ENCODE data around the gene CKAP5.

CKAP5 gene

DNA sequence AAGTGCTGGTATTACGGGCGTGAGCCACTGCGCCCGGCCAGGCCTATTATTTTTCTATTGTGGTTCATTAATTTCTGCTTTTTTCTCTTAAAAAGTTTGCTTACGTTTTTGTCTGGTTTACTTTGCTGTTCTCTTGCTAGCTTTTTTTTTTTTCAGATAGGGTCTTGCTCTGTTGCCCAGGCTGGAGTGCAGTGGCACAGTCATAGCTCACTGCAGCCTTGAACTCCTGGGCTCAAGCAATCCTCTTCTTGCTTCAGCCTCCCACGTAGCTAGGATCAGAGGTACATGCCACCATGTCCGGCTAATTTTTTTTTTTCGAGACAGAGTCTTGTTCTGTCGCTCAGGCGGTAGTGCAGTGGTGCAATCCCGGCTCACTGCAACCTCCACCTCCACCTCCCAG is 108.4 kb downstream of the CKAP5 start:
- TF ChIP-seq CTCF (conservative IDR thresholded peaks at IDR 0.05), result no peak
- H3K27ac ChIP-seq, result no peak overlapping the region

- no peak for TF ChIP-seq CTCF (conservative IDR thresholded peaks at IDR 0.05)
Measured at GRCh38 chr11:46736615-46737014, 109.5 kb downstream of the CKAP5 start.

GRCh38 chr11:46736146-46736545 is 109.9 kb downstream of the CKAP5 start:
- no peak for TF ChIP-seq CTCF (conservative IDR thresholded peaks at IDR 0.05)
- no peak overlapping the region for H3K27ac ChIP-seq

More at GRCh38 chr11:46736615-46737014, 109.5 kb downstream of the CKAP5 start:
- no peak overlapping the region for H3K27ac ChIP-seq

DNA sequence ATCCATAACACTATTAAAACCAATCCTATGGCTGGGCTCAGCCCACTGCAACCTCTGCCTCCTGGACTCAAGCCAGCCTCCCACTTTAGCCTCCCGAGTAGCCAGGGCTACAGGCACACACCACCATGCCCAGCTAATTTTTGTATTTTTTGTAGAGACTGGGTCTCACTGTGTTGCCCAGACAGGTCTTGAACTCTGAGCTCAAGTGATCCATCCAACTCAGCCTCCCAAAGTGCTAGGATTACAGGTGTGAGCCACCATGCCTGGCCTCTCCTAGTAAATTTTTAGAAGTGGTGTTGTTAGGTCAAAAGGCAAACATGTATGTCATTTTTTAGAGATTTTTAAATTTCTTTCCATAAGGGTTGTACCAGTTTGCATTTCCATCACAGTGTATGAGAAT is 112.8 kb downstream of the CKAP5 start:
- no peak overlapping the region for H3K27ac ChIP-seq
- no peak for TF ChIP-seq CTCF (conservative IDR thresholded peaks at IDR 0.05)

DNA sequence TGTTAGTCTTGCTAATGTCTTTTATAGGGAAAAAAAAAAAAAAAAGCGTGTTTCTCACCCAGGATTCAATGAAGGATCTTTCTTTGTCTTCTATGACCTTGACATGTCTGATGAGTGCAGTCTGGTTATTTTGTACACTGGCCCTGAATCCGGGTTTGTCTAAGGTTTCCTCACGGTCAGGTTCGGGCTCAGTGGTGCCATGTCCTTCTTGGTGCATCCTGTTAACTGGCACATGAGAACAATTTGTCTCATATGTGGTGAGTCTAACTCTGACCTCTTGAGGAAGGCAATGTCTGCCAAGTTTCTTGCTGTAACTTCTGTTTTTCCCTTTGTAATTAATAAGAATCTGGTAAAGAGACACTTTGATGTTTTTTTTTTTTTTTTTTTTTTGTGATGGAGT is 114.5 kb downstream of the CKAP5 start:
- no peak for TF ChIP-seq CTCF (conservative IDR thresholded peaks at IDR 0.05)
- H3K27ac ChIP-seq, result no peak overlapping the region

- TF ChIP-seq CTCF (conservative IDR thresholded peaks at IDR 0.05), result no peak
- H3K27ac ChIP-seq, result no peak overlapping the region
Measured at GRCh38 chr11:46729110-46730027, 116.7 kb downstream of the CKAP5 start.

- H3K27ac ChIP-seq, result no peak overlapping the region
- TF ChIP-seq CTCF (conservative IDR thresholded peaks at IDR 0.05), result no peak
Measured at GRCh38 chr11:46728659-46729040, 117.4 kb downstream of the CKAP5 start.
